Measurements from ENCODE around the gene F13A1.

DNA sequence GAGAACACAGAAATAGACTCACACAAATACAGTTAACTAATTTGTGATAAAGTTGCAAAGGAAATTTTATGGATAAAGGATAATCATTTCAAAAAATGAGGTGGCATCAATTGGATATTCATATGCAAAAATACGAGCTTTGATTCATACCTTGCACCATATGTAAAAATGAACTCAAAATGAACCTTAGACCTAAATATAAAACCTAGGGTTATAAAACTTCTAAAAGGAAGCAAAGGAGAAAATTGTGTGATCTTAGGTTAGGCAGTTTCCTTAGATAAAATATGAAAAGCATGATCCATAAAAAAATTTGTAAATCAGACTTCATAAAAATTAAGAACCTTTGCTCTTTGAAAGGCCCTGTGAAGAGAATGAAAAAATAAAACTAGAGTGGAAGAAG, 85.5 kb downstream of the F13A1 start:
- TF ChIP-seq, protein P1, sequence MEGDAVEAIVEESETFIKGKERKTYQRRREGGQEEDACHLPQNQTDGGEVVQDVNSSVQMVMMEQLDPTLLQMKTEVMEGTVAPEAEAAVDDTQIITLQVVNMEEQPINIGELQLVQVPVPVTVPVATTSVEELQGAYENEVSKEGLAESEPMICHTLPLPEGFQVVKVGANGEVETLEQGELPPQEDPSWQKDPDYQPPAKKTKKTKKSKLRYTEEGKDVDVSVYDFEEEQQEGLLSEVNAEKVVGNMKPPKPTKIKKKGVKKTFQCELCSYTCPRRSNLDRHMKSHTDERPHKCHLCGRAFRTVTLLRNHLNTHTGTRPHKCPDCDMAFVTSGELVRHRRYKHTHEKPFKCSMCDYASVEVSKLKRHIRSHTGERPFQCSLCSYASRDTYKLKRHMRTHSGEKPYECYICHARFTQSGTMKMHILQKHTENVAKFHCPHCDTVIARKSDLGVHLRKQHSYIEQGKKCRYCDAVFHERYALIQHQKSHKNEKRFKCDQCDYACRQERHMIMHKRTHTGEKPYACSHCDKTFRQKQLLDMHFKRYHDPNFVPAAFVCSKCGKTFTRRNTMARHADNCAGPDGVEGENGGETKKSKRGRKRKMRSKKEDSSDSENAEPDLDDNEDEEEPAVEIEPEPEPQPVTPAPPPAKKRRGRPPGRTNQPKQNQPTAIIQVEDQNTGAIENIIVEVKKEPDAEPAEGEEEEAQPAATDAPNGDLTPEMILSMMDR (optimal IDR thresholded peaks at IDR 0.05 in 1 of 3, IDR thresholded peaks at IDR 0.05 in 1 of 3, conservative IDR thresholded peaks at IDR 0.05 in 1 of 3; ENCODE audit: extremely low read depth in 1 of 3, insufficient read depth in 2 of 3, low read length in 3 of 3), result no peak
- no peak for TF ChIP-seq EZH2 (IDR thresholded peaks at IDR 0.05; ENCODE audit: low read length)

Data from keratinocyte (primary cell).